ENCODE results near the gene MCM3AP.

- no peak for TF ChIP-seq EZH2 (optimal IDR thresholded peaks at IDR 0.05; ENCODE audit: low read depth, low read length)
- TF ChIP-seq, protein P1, sequence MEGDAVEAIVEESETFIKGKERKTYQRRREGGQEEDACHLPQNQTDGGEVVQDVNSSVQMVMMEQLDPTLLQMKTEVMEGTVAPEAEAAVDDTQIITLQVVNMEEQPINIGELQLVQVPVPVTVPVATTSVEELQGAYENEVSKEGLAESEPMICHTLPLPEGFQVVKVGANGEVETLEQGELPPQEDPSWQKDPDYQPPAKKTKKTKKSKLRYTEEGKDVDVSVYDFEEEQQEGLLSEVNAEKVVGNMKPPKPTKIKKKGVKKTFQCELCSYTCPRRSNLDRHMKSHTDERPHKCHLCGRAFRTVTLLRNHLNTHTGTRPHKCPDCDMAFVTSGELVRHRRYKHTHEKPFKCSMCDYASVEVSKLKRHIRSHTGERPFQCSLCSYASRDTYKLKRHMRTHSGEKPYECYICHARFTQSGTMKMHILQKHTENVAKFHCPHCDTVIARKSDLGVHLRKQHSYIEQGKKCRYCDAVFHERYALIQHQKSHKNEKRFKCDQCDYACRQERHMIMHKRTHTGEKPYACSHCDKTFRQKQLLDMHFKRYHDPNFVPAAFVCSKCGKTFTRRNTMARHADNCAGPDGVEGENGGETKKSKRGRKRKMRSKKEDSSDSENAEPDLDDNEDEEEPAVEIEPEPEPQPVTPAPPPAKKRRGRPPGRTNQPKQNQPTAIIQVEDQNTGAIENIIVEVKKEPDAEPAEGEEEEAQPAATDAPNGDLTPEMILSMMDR (IDR thresholded peaks at IDR 0.05; ENCODE audit: low read length): no peak
Measured at GRCh38 chr21:46222436-46223116, 62.8 kb downstream of the MCM3AP start.
